Lung microvascular endothelial cell (primary cell): ENCODE results near the gene AK5. TPM values are rescaled to one million over a fixed set of nuclear protein-coding genes. Genes with fewer than 3 reads are reported as not detected.

ENCODE experiments used
- DNase-seq, 2 donors: peaks; one replicate each; pipeline versions ENCODE4 v3.0.0 to v3.0.0-alpha.2; 2010; ENCODE audit warnings: low read depth in 2 of 2
- total RNA-seq: library from RNA; depleted of rRNA; stranded (reverse); fragments of >200 nt; gene quantifications from 2 replicates; pipeline ENCODE4 v1.2.1, GENCODE V29; 2014

AK5 gene
- total RNA-seq, 1 donor from 2014 or later: 21.2 TPM

DNA sequence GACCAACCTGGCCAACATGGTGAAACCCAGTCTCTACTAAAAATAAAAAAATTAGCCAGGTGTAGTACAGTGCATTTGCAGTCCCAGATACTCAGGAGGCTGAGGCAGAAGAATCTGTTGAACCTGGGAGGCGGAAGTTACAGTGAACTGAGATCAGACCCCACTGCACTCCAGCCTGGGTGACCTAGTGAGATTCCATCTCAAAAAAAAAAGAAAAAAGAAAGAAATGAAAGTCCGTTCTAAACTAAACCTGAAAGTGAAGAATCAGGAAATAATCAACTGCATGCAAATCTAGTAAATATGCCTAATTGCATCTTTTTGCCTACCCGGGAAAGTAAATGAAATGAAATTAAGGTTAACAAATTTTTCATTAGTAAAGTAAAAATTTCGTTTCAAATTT lies 301.1 kb downstream of the AK5 start:
- DNase-seq: no peak

- DNase-seq: no peak
Observed at GRCh38 chr1:77583483-77583882, 301.7 kb downstream of the AK5 start.

DNA sequence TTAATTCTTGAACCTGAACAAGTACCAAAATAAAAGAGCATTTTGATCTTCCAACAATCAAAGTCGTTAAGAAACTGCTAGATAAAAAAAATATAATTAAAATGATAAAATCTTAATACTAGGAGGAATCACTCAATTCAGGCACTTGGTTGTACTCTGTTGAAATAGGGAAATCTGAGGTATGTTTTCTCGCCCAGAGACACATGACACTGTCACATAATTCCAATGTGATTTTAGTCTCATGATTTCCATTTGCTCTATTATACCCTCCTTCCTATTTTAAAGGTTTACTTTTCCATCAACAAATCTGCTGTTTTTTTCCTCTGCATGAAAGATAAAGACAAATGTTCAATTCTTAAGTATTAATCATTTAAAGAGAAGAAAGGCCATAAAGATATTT lies 303.1 kb downstream of the AK5 start:
- peak in 1 of 2 donors; percentile 22 for DNase-seq

DNA sequence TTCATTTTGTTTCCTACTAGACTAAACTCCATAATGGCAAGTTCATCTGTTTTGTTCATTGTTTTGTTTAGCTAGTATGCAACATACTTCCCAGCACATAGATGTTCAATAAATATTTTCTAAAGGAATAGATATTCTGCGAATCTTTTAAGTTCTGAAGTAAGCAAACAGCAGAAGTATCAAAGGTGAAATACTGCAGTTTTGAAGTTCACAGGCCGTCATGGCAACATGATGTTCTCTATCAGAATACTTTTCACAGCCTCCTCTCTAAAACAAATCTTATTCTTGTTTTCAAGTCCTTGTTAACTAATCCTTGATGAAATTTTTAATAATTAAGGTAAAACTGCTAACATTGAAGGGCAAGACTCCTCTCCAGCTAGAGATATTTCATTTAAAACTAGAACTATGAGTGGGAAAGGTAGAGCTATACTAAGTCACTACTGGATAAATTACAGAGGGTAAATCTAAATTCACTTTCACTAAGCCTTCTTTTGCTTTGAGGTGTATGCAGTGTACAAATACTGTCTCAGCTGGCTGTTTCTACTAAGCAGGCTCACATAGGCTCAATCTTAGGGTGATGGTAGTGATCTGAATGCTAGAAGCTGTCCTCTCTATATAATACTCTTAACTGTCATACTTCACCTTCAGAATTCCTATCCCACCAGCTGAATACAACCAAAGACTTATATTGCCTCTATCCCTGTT lies 303.9 kb downstream of the AK5 start:
- DNase-seq: no peak

DNA sequence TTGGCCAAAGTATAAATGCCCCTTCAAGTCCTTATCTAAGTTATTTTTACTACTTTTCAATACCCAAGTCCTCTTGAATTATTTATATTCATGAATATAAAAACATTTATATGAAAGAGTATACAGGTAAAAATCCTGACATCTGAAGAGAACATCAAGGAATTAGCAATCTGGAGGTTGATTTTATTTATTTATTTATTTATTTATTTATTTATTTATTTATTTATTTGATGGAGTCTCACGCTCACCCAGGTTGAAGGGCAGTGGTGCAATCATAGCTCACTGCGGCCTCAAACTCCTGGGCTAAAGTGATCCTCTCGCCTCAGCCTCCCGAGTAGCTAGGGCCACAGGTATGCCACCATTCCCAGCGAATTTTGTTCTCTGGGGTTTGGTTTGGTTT lies 307.4 kb downstream of the AK5 start:
- DNase-seq: no peak

DNA sequence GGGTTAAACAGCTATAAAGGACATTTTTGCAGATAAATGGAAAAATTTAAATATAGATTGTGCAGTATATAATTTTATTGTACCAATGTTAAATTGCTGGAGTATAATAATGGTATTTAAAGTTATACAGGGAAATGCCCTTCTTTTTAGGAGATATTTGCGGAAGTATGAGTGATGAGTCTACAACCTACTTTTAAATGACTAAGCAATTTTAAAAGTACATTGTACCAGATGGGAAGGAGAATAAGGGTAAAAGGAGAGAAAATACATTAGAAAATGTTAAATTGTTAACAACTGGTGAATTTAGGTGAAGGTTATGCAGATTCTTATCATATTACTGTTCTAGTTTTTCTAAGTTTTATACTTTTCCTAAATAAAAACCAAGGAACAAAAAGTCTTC lies 308.8 kb downstream of the AK5 start:
- DNase-seq: no peak

- no peak for DNase-seq
Observed at GRCh38 chr1:77592906-77593305, 311.1 kb downstream of the AK5 start.

DNA sequence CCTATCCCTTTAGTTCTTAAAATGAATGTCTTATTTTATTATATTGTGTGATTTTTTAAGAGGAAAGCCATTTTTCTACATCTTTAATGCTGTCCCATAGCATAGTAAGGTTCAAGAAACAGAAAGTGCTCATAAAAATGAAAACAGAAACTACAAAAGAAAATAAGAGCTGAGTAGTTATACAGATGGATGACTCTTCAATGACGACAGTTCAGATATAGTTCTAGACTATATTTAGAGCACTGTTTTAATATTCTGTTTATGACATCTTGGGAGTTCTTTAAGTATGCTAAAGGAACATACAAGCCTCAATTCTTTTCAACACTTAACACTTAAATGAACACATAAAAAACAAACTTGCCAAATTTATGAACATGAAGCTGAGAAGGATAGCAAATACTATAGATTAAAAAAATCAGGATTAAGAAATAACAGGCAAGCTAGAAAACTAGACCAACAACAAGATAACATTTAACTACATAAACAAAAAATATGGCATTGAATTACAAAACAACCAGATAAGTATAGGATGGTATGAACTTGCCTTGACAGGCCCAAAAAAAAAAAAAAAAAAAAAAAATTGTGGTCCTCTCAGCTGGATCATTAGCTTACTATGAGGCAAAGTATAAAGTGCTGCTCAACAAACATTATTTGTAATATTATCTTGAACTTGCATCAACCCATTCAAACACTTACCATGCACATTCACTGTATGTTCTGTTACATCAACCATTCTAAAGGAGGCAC lies 312.7 kb downstream of the AK5 start:
- no peak for DNase-seq

- DNase-seq: no peak
Observed at GRCh38 chr1:77597310-77597709, 315.5 kb downstream of the AK5 start.

GRCh38 chr1:77605246-77606026 lies 323.6 kb downstream of the AK5 start:
- DNase-seq: peak; percentile 2 to 52

- peak in 1 of 2 donors; percentile 3 for DNase-seq
Observed at GRCh38 chr1:77608893-77609292, 327.1 kb downstream of the AK5 start.

Other genes starting within 250 kb of the AK5 start
- gene PIGK, start 62.6 kb upstream of the AK5 start, total RNA-seq: 19.6 and 21.4 TPM in 2 replicates